Effector memory CD8-positive, alpha-beta T cell (primary cell): Measurements from ENCODE around the gene AMY2B.
"Not testable (repeated sequence)": the region's sequence is repeated elsewhere in the genome, so short reads cannot be mapped to it uniquely, and the experiment has no call there.

Experiments
- ATAC-seq: fragments of 150-1000 bp; cut with Tn5 transposase; replicated peaks from 2 replicates; pipeline ENCODE4 v1.10.0; 2021; ENCODE audit warnings: mild to moderate bottlenecking, moderate library complexity
- DNase-seq, 3 experiments: peaks; one replicate each; pipeline ENCODE4 v3.0.0; 2021
- H3K27ac Mint-ChIP-seq, 2 donors: one replicate each; pipeline ENCODE4 v1.8.0; 2022; ENCODE audit warnings: mild to moderate bottlenecking in 2 of 2, mixed read lengths in 2 of 2, moderate library complexity in 2 of 2
- H3K27me3 Mint-ChIP-seq, 2 donors: one replicate each; pipeline ENCODE4 v1.8.0; 2022; ENCODE audit warnings: mixed read lengths in 2 of 2
- H3K36me3 Mint-ChIP-seq: one replicate; pipeline ENCODE4 v1.8.0; 2022; ENCODE audit warnings: mild to moderate bottlenecking, moderate library complexity, mixed read lengths; ENCODE audit not compliant: insufficient read depth
- H3K4me1 Mint-ChIP-seq, 2 donors: one replicate each; pipeline ENCODE4 v1.8.0; 2022; ENCODE audit warnings: low read depth in 2 of 2, mixed read lengths in 2 of 2
- H3K4me3 Mint-ChIP-seq, 2 donors: one replicate each; pipeline ENCODE4 v1.8.0; 2022; ENCODE audit warnings: mild to moderate bottlenecking in 2 of 2, mixed read lengths in 2 of 2, moderate library complexity in 2 of 2
- H3K9me3 Mint-ChIP-seq, 2 donors: one replicate each; pipeline ENCODE4 v1.8.0; 2022; ENCODE audit warnings: mixed read lengths in 2 of 2

AMY2B gene

GRCh38 chr1:103563056-103563455 is 8.3 kb upstream of the AMY2B start:
- no peak overlapping the region for H3K27ac Mint-ChIP-seq
- H3K4me3 Mint-ChIP-seq, result no peak overlapping the region
- no peaks in the 10 kb centered on the region for H3K36me3 Mint-ChIP-seq
- DNase-seq (no peak), ATAC-seq (no peak)
- H3K9me3 Mint-ChIP-seq, result no peaks in the 10 kb centered on the region
- H3K27me3 Mint-ChIP-seq, result no peaks in the 10 kb centered on the region
- H3K4me1 Mint-ChIP-seq, result no peaks in the 10 kb centered on the region

GRCh38 chr1:103569493-103569892 is 1.9 kb upstream of the AMY2B start:
- H3K9me3 Mint-ChIP-seq, result no peaks in the 10 kb centered on the region
- DNase-seq, result no peak
- H3K36me3 Mint-ChIP-seq, result no peaks in the 10 kb centered on the region
- H3K4me1 Mint-ChIP-seq, result no peaks in the 10 kb centered on the region
- no peaks in the 10 kb centered on the region for H3K27me3 Mint-ChIP-seq
- no peak for ATAC-seq
- no peak overlapping the region for H3K27ac Mint-ChIP-seq
- no peak overlapping the region for H3K4me3 Mint-ChIP-seq

DNA sequence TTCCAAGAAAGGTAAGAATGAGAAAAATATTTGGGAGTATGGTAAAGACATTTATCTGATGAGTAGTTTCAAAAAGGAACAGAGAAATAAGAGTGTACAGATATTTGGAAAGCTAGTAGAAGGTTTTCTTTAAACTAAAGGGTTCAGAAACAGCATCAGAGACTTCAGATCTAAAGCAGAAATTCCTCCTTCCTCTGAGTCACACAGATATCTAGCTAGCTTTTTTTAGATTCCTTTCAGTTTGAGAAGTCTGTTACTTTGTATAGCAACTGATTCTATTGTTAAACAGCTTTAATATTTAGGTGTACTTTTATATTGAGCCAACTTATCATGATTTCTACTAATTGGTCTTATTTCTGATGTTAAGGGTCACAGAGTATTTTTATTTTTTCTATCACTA is 4.7 kb downstream of the AMY2B start:
- Mint-ChIP-seq H3K36me3 (no peaks in the 10 kb centered on the region), H3K27me3 (no peaks in the 10 kb centered on the region), H3K9me3 (no peaks in the 10 kb centered on the region), H3K27ac (no peak overlapping the region), H3K4me3 (no peak overlapping the region), H3K4me1 (no peaks in the 10 kb centered on the region)
- DNase-seq (no peak), ATAC-seq (no peak)

DNA sequence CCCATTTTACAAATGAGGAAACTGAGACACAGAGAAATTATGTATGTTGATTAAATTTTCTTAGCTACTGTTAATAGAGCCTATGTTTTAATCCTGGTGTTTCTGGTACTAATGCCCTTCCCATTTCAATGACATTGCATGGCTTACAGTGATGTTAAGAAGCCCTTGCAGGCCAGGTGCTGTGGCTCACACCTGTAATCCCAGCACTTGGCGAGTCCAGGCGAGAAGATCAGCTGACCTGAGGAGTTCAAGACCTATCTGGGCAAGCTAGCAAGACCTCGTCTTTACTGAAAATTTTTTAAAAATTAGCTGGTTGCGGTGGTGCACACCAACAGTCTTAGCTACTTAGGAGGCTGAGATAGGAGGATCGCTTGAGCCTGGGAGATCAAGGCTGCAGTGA is 5.4 kb downstream of the AMY2B start:
- ATAC-seq, H3K27ac Mint-ChIP-seq, H3K36me3 Mint-ChIP-seq, H3K27me3 Mint-ChIP-seq, DNase-seq, H3K9me3 Mint-ChIP-seq, H3K4me3 Mint-ChIP-seq, H3K4me1 Mint-ChIP-seq: not testable (repeated sequence)

GRCh38 chr1:103582464-103582863 is 11.1 kb downstream of the AMY2B start:
- Mint-ChIP-seq H3K27me3 (no peaks in the 10 kb centered on the region), H3K4me3 (no peak overlapping the region), H3K4me1 (no peaks in the 10 kb centered on the region), H3K36me3 (no peaks in the 10 kb centered on the region), H3K27ac (no peak overlapping the region), H3K9me3 (no peaks in the 10 kb centered on the region)
- DNase-seq (no peak), ATAC-seq (no peak)

DNA sequence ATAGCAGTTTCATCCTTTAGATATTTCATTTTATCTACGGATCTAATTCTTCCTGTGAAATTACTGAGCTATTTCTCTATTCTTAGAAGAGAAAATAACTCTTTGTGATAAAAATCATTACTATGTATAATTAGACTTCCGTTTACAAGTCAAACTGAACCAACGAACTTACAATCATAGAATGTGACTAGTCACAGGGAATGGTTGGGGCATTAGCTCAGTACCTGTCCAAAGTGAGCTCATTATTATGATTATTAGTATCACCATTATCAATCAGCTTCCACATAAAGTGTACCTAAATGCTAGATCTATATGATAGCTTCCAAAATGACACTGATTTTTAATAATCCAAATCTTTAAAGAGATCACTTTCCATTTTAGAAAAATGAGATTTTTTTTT is 12.5 kb downstream of the AMY2B start:
- H3K27me3 Mint-ChIP-seq, result no peaks in the 10 kb centered on the region
- no peaks in the 10 kb centered on the region for H3K9me3 Mint-ChIP-seq
- ATAC-seq, result no peak
- H3K36me3 Mint-ChIP-seq, result no peaks in the 10 kb centered on the region
- no peak overlapping the region for H3K4me3 Mint-ChIP-seq
- no peak for DNase-seq
- no peaks in the 10 kb centered on the region for H3K4me1 Mint-ChIP-seq
- no peak overlapping the region for H3K27ac Mint-ChIP-seq

DNA sequence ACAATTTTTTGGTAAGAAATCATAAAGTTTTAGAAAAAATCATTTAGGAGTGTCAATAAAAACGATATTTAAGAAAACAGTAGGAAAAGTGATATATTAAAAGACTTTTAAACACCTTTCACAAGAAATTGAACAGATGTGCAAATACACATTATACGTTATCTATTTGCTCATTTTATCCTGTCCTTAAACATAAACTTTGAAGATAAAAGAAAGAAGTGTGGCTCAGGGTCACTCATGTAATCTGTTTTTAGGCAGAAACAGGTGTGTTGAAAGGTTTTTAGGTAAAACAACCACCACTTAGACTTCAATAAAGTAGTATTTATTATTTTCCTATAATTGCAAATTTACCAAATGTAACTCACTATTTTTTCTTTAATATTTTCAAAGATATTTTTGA is 13.1 kb downstream of the AMY2B start:
- no peaks in the 10 kb centered on the region for H3K36me3 Mint-ChIP-seq
- no peaks in the 10 kb centered on the region for H3K27me3 Mint-ChIP-seq
- no peaks in the 10 kb centered on the region for H3K4me1 Mint-ChIP-seq
- ATAC-seq (no peak), DNase-seq (no peak)
- no peak overlapping the region for H3K4me3 Mint-ChIP-seq
- H3K27ac Mint-ChIP-seq, result no peak overlapping the region
- peaks cover 0 to 3% of the 10 kb centered on the region in 2 donors for H3K9me3 Mint-ChIP-seq

GRCh38 chr1:103602740-103603139 is 31.4 kb downstream of the AMY2B start:
- not testable (repeated sequence) for H3K9me3 Mint-ChIP-seq, H3K36me3 Mint-ChIP-seq, H3K4me3 Mint-ChIP-seq, ATAC-seq, H3K4me1 Mint-ChIP-seq, H3K27me3 Mint-ChIP-seq, DNase-seq, H3K27ac Mint-ChIP-seq

DNA sequence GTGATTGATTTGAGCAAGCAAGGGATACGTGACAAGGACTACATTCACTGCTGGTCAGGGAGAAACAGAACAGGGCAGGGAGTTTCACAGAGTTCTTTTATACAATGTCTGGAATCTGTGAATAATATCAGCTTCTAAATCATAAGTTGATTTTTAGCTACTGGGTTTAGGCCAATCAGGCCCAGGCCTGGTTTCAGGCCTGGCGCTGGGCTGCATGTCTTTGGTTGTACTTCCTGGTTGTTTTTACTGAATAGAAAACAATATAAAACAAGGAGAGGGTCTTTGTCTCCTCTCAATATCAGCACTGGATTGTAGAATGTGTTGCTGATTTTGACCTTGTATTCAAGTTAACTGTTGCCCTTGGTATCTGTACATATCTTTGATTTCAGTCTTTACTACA is 45.0 kb downstream of the AMY2B start:
- ATAC-seq, result no peak
- Mint-ChIP-seq H3K27me3 (no peaks in the 10 kb centered on the region), H3K9me3 (no peaks in the 10 kb centered on the region), H3K36me3 (no peaks in the 10 kb centered on the region), H3K4me3 (no peak overlapping the region), H3K27ac (no peak overlapping the region), H3K4me1 (no peaks in the 10 kb centered on the region)
- DNase-seq, result no peak

DNA sequence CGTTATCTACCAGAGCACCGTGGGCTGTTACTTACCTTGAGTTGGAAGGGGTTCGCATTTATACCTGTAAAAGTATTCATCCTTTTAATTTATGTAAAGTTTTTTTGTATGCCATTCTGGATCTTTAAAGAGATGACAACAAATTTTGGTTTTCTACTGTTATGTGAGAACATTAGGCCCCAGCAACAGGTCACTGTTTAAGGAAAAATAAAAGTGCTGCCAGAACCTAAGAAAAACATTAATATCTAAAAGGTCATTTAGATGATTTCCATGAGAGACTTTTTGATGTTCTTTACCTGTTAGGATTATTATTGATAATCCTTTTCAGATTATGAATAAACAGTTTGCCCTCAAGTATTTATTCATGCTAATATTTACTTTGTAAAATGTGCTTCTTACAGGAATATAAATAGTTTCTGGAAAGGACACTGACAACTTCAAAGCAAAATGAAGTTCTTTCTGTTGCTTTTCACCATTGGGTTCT is 45.6 kb downstream of the AMY2B start, which contains the start of gene AMY2A:
Gene AMY2A (plus strand): TSS at position 434 of the 484 bp plus-strand sequence. CDS start 14 bp downstream, at position 448.
- DNase-seq, H3K9me3 Mint-ChIP-seq, ATAC-seq, H3K4me3 Mint-ChIP-seq, H3K27ac Mint-ChIP-seq, H3K4me1 Mint-ChIP-seq, H3K36me3 Mint-ChIP-seq, H3K27me3 Mint-ChIP-seq: not testable (repeated sequence)

- not testable (repeated sequence) for H3K27ac Mint-ChIP-seq, H3K4me3 Mint-ChIP-seq, DNase-seq, ATAC-seq, H3K36me3 Mint-ChIP-seq, H3K9me3 Mint-ChIP-seq, H3K4me1 Mint-ChIP-seq, H3K27me3 Mint-ChIP-seq
These were observed 56.0 kb downstream of the AMY2B start for GRCh38 chr1:103627436-103627835.
